Measurements from ENCODE around the gene POLN.

Gene POLN

DNA sequence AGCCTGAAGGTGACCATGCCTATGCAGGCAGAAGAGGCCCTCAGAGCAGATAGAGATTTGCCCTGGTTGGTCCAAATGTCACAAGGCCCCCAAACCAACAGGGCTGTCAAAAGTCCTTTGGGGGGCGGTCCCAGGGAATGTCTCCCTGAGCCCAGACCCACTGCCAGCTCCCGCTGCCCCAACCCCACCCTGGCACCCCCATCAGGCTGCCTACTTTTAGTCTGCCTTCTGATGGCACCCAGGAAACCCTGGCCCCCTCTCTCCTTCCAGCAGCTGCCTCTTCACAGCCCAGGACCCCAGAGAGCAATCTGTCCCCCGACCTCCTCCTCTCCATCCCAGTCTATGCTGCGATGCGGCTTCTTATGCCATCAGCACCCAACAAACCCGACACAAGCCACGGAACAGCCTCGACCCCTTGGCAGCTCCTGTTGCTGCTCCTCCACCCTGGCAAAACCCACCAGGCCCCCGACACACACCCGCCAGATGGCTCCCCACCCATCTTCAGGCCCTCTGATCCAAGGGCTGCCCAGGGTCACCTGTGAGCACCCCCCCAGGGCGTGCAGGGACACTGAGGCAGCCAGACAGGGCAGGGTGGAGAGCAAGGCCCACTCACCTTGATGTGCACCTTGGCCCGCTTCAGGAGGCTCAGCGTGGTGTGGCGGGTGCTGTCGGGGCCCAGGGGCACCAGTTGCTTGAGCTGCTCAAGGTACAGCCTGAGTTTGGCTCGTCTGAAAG, 10.0 kb upstream of the POLN start:
- Histone ChIP-seq H3K4me3 (ENCODE audit: low read depth in 1 of 5, low read length in 5 of 5) (no peak overlapping the region), H3K27ac (ENCODE audit: low read depth, low read length) (no peak overlapping the region), H3K27me3 (ENCODE audit: control insufficient read depth in 5 of 5, insufficient read depth in 4 of 5, low read length in 5 of 5) (no peaks in the 10 kb centered on the region), H3K4me1 (ENCODE audit: control insufficient read depth in 5 of 5, insufficient read depth in 5 of 5, low read length in 5 of 5) (peaks cover 2 to 38% (median 25%) of the 10 kb centered on the region in 5 donors), H3K9ac (ENCODE audit: low read length in 5 of 5) (no peak overlapping the region), H3K36me3 (ENCODE audit: control insufficient read depth in 5 of 5, insufficient read depth in 5 of 5, low read length in 5 of 5) (peaks cover 0 to 82% (median 71%) of the 10 kb centered on the region in 5 donors), H3K9me3 (ENCODE audit: control insufficient read depth in 5 of 5, low read length in 5 of 5) (no peaks in the 10 kb centered on the region)

DNA sequence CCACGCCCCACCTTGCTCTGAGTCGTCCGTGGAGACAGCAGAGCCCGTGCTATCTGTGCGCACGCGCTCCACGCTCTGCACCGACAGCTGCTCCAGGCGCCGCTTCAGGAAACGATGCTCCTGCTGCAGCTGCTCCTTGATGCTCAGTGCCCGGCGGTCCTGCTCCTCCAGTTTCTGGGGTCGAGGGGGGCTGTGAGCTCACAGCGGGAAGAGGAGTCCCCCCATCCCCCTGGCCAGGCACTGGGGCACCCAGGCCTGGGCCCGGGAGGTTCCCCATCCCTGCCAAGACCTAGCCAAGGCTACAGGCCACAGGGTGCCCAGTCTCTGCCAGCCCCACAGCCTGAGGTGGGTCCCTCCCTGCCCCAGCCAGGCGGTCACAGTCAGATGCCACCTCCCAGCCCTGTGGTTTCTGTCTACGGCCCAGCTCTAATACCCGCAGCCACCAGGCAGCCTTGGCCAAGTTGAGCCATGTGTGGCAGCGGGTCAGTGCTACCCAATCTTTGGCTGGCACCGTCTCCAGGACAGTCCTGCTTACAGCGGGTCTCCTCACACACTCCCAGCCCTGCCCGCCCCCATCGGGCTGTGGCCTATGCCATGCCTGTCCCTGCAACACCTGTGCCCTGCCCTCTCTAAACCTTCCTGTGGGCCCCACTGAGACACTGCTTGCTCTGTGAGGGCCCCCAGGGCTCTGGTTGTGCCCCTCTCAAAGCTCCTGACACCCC, 9.3 kb upstream of the POLN start:
- Histone ChIP-seq H3K4me3 (ENCODE audit: low read depth in 1 of 5, low read length in 5 of 5) (no peak overlapping the region), H3K27me3 (ENCODE audit: control insufficient read depth in 5 of 5, insufficient read depth in 4 of 5, low read length in 5 of 5) (no peaks in the 10 kb centered on the region), H3K27ac (ENCODE audit: low read depth, low read length) (no peak overlapping the region), H3K36me3 (ENCODE audit: control insufficient read depth in 5 of 5, insufficient read depth in 5 of 5, low read length in 5 of 5) (peaks cover 0 to 86% (median 71%) of the 10 kb centered on the region in 5 donors), H3K4me1 (ENCODE audit: control insufficient read depth in 5 of 5, insufficient read depth in 5 of 5, low read length in 5 of 5) (peaks cover 1 to 31% (median 17%) of the 10 kb centered on the region in 5 donors), H3K9ac (ENCODE audit: low read length in 5 of 5) (no peak overlapping the region), H3K9me3 (ENCODE audit: control insufficient read depth in 5 of 5, low read length in 5 of 5) (no peaks in the 10 kb centered on the region)

DNA sequence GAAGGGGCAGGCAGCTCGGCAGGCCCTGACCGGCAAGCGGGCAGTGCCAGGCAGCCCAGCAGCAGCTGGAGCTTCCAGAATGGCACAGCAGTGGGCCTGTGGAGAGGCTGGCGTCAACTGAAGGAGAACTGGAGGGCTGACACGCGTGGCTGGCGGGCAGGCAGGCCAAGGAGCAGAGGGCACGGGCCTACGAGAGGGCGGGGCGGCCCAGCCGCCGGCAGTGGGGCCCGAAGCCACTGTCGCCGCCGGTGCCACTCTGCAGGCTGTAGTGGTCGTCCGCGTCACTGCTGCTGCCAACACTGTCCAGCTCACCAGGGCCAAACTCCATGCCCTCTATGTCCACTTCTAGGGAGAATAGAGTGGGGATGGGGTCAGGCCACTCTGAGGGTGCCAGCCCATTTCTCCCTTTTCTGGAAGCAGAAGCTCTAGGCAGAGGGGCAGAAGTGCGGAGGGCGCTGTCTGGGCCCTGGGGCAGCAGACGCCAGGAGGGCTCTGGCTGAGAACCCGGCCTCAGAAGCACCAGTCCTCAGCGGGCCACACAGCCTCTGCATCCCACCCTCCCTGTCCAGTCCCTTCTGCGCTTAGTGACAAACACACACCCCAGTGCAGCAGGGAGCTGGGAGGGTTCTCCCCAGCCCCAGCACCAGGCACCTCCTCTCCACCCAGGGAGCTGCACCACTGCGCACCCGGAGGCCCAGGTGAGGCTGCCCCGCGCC, 8.6 kb upstream of the POLN start:
- no peak overlapping the region for H3K9ac ChIP-seq (ENCODE audit: low read length in 5 of 5)
- no peaks in the 10 kb centered on the region for H3K9me3 ChIP-seq (ENCODE audit: control insufficient read depth in 5 of 5, low read length in 5 of 5)
- peaks cover 0 to 31% (median 17%) of the 10 kb centered on the region in 5 donors for H3K4me1 ChIP-seq (ENCODE audit: control insufficient read depth in 5 of 5, insufficient read depth in 5 of 5, low read length in 5 of 5)
- peaks cover 0 to 86% (median 71%) of the 10 kb centered on the region in 5 donors for H3K36me3 ChIP-seq (ENCODE audit: control insufficient read depth in 5 of 5, insufficient read depth in 5 of 5, low read length in 5 of 5)
- no peaks in the 10 kb centered on the region for H3K27me3 ChIP-seq (ENCODE audit: control insufficient read depth in 5 of 5, insufficient read depth in 4 of 5, low read length in 5 of 5)
- no peak overlapping the region for H3K4me3 ChIP-seq (ENCODE audit: low read depth in 1 of 5, low read length in 5 of 5)
- no peak overlapping the region for H3K27ac ChIP-seq (ENCODE audit: low read depth, low read length)

DNA sequence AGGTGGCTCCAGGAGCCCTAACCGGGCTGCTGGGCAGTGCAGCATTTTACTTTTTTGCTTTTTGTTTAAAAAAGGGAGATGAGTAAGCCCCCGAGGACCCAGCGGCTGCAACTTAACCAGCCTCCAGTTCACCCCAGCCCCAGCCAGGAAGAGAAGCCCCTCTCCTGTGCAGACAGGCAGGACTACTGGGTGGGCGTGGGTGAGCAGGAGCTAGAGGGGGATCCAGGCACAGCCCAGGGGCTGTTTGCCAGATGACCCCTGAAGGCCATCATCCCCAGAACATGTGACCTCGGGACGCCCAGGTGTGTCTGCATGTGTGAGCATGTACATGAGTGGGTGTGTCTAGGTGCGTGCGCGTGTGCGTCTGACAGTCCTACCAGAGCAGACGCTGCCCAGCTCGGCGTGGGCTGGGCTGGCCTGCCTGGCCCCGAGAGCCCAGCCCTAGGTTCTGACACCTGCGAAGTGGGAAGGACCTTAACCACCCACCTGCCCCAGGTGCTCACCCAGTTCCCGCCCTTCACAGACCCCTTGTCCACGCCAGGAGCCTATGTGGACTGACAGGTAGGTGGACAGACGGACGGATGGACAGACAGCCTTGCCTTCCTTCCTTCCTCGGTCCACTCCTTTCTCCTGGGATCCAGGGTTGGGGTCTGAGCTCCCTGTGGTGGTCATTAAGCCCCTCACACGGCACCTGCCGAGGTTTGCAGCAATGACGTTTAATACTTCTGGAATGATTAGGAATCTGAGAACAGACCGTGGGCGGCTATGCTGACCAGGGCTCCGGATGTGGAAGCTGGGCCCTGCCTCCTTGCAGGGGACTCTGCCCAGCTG, 7.8 kb upstream of the POLN start:
- Histone ChIP-seq H3K27me3 (ENCODE audit: control insufficient read depth in 5 of 5, insufficient read depth in 4 of 5, low read length in 5 of 5) (no peaks in the 10 kb centered on the region), H3K36me3 (ENCODE audit: control insufficient read depth in 5 of 5, insufficient read depth in 5 of 5, low read length in 5 of 5) (peaks cover 0 to 80% (median 66%) of the 10 kb centered on the region in 5 donors), H3K4me1 (ENCODE audit: control insufficient read depth in 5 of 5, insufficient read depth in 5 of 5, low read length in 5 of 5) (peaks cover 0 to 31% (median 18%) of the 10 kb centered on the region in 5 donors), H3K27ac (ENCODE audit: low read depth, low read length) (no peak overlapping the region), H3K9ac (ENCODE audit: low read length in 5 of 5) (no peak overlapping the region), H3K9me3 (ENCODE audit: control insufficient read depth in 5 of 5, low read length in 5 of 5) (no peaks in the 10 kb centered on the region), H3K4me3 (ENCODE audit: low read depth in 1 of 5, low read length in 5 of 5) (no peak overlapping the region)

GRCh38 chr4:2248821-2249261, 6.9 kb upstream of the POLN start:
- no peaks in the 10 kb centered on the region for H3K27me3 ChIP-seq (ENCODE audit: control insufficient read depth in 5 of 5, insufficient read depth in 4 of 5, low read length in 5 of 5)
- peaks cover 0 to 71% (median 58%) of the 10 kb centered on the region in 5 donors for H3K36me3 ChIP-seq (ENCODE audit: control insufficient read depth in 5 of 5, insufficient read depth in 5 of 5, low read length in 5 of 5)
- no peak overlapping the region for H3K4me3 ChIP-seq (ENCODE audit: low read depth in 1 of 5, low read length in 5 of 5)
- H3K4me1 ChIP-seq (ENCODE audit: control insufficient read depth in 5 of 5, insufficient read depth in 5 of 5, low read length in 5 of 5) = peaks cover 1 to 33% (median 17%) of the 10 kb centered on the region in 5 donors
- no peak overlapping the region for H3K9ac ChIP-seq (ENCODE audit: low read length in 5 of 5)
- H3K27ac ChIP-seq (ENCODE audit: low read depth, low read length) = no peak overlapping the region
- no peaks in the 10 kb centered on the region for H3K9me3 ChIP-seq (ENCODE audit: control insufficient read depth in 5 of 5, low read length in 5 of 5)

GRCh38 chr4:2248044-2248780, 6.3 kb upstream of the POLN start:
- no peak overlapping the region for H3K4me3 ChIP-seq (ENCODE audit: low read depth in 1 of 5, low read length in 5 of 5)
- no peak overlapping the region for H3K9ac ChIP-seq (ENCODE audit: low read length in 5 of 5)
- peaks cover 3 to 33% (median 17%) of the 10 kb centered on the region in 5 donors for H3K4me1 ChIP-seq (ENCODE audit: control insufficient read depth in 5 of 5, insufficient read depth in 5 of 5, low read length in 5 of 5)
- no peak overlapping the region for H3K27ac ChIP-seq (ENCODE audit: low read depth, low read length)
- H3K27me3 ChIP-seq (ENCODE audit: control insufficient read depth in 5 of 5, insufficient read depth in 4 of 5, low read length in 5 of 5) = no peaks in the 10 kb centered on the region
- peaks cover 0 to 65% (median 52%) of the 10 kb centered on the region in 5 donors for H3K36me3 ChIP-seq (ENCODE audit: control insufficient read depth in 5 of 5, insufficient read depth in 5 of 5, low read length in 5 of 5)
- no peaks in the 10 kb centered on the region for H3K9me3 ChIP-seq (ENCODE audit: control insufficient read depth in 5 of 5, low read length in 5 of 5)

DNA sequence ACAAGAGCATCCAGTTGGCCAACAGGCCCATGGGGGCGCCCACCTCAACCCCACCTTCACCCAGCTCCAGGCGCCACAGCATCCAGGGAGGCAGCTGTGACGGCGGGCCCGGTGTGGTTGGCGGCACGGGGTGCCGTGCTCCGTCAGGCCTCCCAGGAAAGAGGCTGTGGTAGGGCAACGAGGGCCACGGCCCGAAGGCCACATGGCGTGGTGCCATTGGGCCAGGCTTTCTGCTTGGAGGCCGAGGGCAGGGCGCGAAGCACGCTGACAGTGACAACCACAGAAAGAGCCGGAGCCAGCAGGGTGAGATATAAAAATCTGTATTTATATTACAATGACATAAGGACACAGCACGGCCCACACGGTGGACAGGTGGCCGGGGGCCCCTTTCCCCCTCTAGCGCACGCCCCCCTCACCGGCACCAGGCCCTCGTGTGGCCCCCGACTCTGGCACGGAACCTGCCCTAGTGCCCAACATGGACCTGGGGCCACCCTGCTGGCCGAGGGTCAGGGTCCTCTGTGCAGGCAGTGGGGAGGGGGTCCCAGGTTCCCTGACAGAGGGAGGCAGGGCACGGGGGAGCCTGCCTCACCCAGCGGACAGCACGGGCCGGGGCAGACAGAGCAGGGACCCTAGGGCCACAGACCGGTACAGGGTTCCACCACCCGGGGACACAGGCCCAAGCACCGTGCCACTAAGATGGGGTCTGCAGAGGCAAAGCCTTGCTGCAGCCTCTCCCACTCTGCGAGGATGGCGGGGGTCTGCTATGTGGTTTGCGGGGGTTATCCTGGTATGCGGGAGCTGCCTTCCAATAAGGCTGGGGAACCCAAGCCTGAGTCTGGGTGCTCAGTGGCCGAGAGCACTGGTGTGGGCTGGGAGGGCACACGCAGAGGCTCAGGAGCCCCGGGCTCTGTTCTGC, 5.5 kb upstream of the POLN start:
- Histone ChIP-seq H3K27me3 (ENCODE audit: control insufficient read depth in 5 of 5, insufficient read depth in 4 of 5, low read length in 5 of 5) (no peaks in the 10 kb centered on the region), H3K9me3 (ENCODE audit: control insufficient read depth in 5 of 5, low read length in 5 of 5) (no peaks in the 10 kb centered on the region), H3K9ac (ENCODE audit: low read length in 5 of 5) (no peak overlapping the region), H3K4me1 (ENCODE audit: control insufficient read depth in 5 of 5, insufficient read depth in 5 of 5, low read length in 5 of 5) (peaks cover 3 to 37% (median 21%) of the 10 kb centered on the region in 5 donors), H3K4me3 (ENCODE audit: low read depth in 1 of 5, low read length in 5 of 5) (no peak overlapping the region), H3K36me3 (ENCODE audit: control insufficient read depth in 5 of 5, insufficient read depth in 5 of 5, low read length in 5 of 5) (peaks cover 0 to 58% (median 46%) of the 10 kb centered on the region in 5 donors), H3K27ac (ENCODE audit: low read depth, low read length) (no peak overlapping the region)

DNA sequence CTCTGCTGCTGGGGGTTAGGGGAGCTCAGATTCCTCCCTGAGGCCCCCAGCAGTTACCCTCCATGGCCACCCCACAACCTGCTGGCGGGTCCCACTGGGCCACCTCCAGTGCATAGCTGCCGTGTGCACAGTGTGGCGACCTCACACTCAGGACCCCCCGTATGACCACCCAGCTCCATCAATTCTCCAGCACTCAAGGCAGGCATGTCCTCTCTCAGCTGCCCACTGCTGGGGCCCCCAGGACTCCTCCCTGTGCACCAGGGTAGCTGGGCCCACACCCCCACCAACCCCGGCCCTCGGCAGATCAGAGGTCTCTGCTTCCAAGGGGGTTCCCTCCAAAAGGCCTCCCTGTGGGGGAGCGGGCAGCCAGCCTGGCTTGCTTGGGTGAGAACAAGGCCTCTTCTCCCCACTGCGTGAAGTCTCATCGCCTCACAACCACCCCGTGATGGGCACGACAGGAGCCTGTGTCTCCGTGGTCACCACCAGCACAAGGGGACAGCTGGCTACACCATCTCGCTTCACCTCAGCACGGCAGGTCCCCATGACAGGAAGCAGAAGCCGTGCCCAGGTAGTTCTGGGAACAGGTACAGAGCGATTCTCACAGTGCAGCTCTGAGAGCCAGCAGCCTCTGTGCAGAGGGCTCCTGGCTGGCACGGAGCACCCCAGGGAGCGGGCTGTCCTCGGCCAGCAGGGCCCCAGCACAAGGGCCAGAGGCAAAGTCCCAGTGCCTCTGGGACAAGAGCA, 4.6 kb upstream of the POLN start:
- H3K4me1 ChIP-seq (ENCODE audit: control insufficient read depth in 5 of 5, insufficient read depth in 5 of 5, low read length in 5 of 5) = peaks cover 3 to 37% (median 24%) of the 10 kb centered on the region in 5 donors
- H3K4me3 ChIP-seq (ENCODE audit: low read depth in 1 of 5, low read length in 5 of 5) = no peak overlapping the region
- H3K9me3 ChIP-seq (ENCODE audit: control insufficient read depth in 5 of 5, low read length in 5 of 5) = no peaks in the 10 kb centered on the region
- H3K27me3 ChIP-seq (ENCODE audit: control insufficient read depth in 5 of 5, insufficient read depth in 4 of 5, low read length in 5 of 5) = no peaks in the 10 kb centered on the region
- H3K9ac ChIP-seq (ENCODE audit: low read length in 5 of 5) = no peak overlapping the region
- H3K27ac ChIP-seq (ENCODE audit: low read depth, low read length) = no peak overlapping the region
- H3K36me3 ChIP-seq (ENCODE audit: control insufficient read depth in 5 of 5, insufficient read depth in 5 of 5, low read length in 5 of 5) = peaks cover 0 to 50% (median 39%) of the 10 kb centered on the region in 5 donors
